ENCODE data around the gene SLC39A11. TPM values are rescaled to one million over a fixed set of nuclear protein-coding genes. Genes with fewer than 3 reads are reported as not detected.

SLC39A11 gene
- total RNA-seq, 6 donors from 2014 or later, result 16.3 to 57.6 (median 29.5) TPM

- peaks cover 0 to 16% (median 4%) of the 10 kb centered on the region in 4 donors for H3K36me3 ChIP-seq
- H3K9me3 ChIP-seq, result no peaks in the 10 kb centered on the region
- WGBS, 2 donors, result 82 to 84% methylated on average over 5 of the region's 5 CpGs
- peaks cover 0 to 3% (median 0%) of the 10 kb centered on the region in 4 donors for H3K4me1 ChIP-seq
- TF ChIP-seq POLR2AphosphoS5 (IDR thresholded peaks at IDR 0.05), result no peak
- no peak for TF ChIP-seq CTCF (IDR thresholded peaks at IDR 0.05)
- no peak for TF ChIP-seq EP300 (IDR thresholded peaks at IDR 0.05)
- TF ChIP-seq POLR2A (IDR thresholded peaks at IDR 0.05), result no peak
- H3K27me3 ChIP-seq, result no peaks in the 10 kb centered on the region
- no peak overlapping the region for H3K4me3 ChIP-seq
- no peak for DNase-seq
- ATAC-seq (ENCODE audit: low FRiP score in 2 of 2), result no peak
- H3K27ac ChIP-seq, result no peak overlapping the region
Measured at GRCh38 chr17:73028299-73028755, 64.2 kb downstream of the SLC39A11 start.

- 77 to 82% methylated on average over 7 of the region's 7 CpGs for WGBS, 2 donors
- Histone ChIP-seq H3K27me3 (no peaks in the 10 kb centered on the region), H3K27ac (no peak overlapping the region), H3K4me1 (peaks cover 0 to 3% (median 0%) of the 10 kb centered on the region in 4 donors), H3K4me3 (no peak overlapping the region), H3K36me3 (peaks cover 0 to 16% (median 4%) of the 10 kb centered on the region in 4 donors), H3K9me3 (no peaks in the 10 kb centered on the region)
- DNase-seq (no peak), ATAC-seq (ENCODE audit: low FRiP score in 2 of 2) (no peak)
- TF ChIP-seq CTCF (IDR thresholded peaks at IDR 0.05), result no peak
- TF ChIP-seq POLR2A (IDR thresholded peaks at IDR 0.05), result no peak
- no peak for TF ChIP-seq POLR2AphosphoS5 (IDR thresholded peaks at IDR 0.05)
- TF ChIP-seq EP300 (IDR thresholded peaks at IDR 0.05), result no peak
Measured at GRCh38 chr17:73027130-73027741, 65.3 kb downstream of the SLC39A11 start.

- WGBS, 2 donors, result 70 to 86% methylated on average over 6 of the region's 6 CpGs
- Histone ChIP-seq H3K27ac (no peak overlapping the region), H3K4me3 (no peak overlapping the region), H3K9me3 (peaks cover 0 to 2% (median 0%) of the 10 kb centered on the region in 4 donors), H3K36me3 (peaks cover 0 to 3% (median 1%) of the 10 kb centered on the region in 4 donors), H3K27me3 (no peaks in the 10 kb centered on the region), H3K4me1 (no peaks in the 10 kb centered on the region)
- ATAC-seq (ENCODE audit: low FRiP score in 2 of 2) (no peak), DNase-seq (no peak)
- TF ChIP-seq EP300 (IDR thresholded peaks at IDR 0.05), result no peak
- TF ChIP-seq POLR2A (IDR thresholded peaks at IDR 0.05), result no peak
- TF ChIP-seq POLR2AphosphoS5 (IDR thresholded peaks at IDR 0.05), result no peak
- no peak for TF ChIP-seq CTCF (IDR thresholded peaks at IDR 0.05)
Measured at GRCh38 chr17:73025041-73025560, 67.4 kb downstream of the SLC39A11 start.

- H3K4me3 ChIP-seq, result no peak overlapping the region
- no peak for TF ChIP-seq POLR2AphosphoS5 (IDR thresholded peaks at IDR 0.05)
- TF ChIP-seq CTCF (IDR thresholded peaks at IDR 0.05), result no peak
- TF ChIP-seq EP300 (IDR thresholded peaks at IDR 0.05), result no peak
- TF ChIP-seq POLR2A (IDR thresholded peaks at IDR 0.05), result no peak
- no peak overlapping the region for H3K27ac ChIP-seq
- no peaks in the 10 kb centered on the region for H3K27me3 ChIP-seq
- H3K36me3 ChIP-seq, result no peaks in the 10 kb centered on the region
- no peak for ATAC-seq (ENCODE audit: low FRiP score in 2 of 2)
- no peak for DNase-seq
- H3K4me1 ChIP-seq, result no peaks in the 10 kb centered on the region
- WGBS, 2 donors, result 92% methylated on average over 5 of the region's 5 CpGs
- H3K9me3 ChIP-seq, result peaks cover 0 to 10% (median 3%) of the 10 kb centered on the region in 4 donors
Measured at GRCh38 chr17:73023759-73024158, 68.7 kb downstream of the SLC39A11 start.

All from upper lobe of left lung (tissue), 6 donors.